ENCODE measurements around the gene NFATC1. TPM values are rescaled to one million over a fixed set of nuclear protein-coding genes. Genes with fewer than 3 reads are reported as not detected.

Gene NFATC1
- total RNA-seq, 2 experiments from 2014 or later = 73.6 to 73.8 TPM

- CTCF ChIA-PET = interaction anchor here (1.6 kb wide), 1 partner anchor 74 kb away, joined by 3 read pairs; no protein-coding TSS in a partner anchor
- POLR2A ChIA-PET = no interaction called here
Measured at GRCh38 chr18:79413426-79413825, 17.7 kb downstream of the NFATC1 start.

GRCh38 chr18:79413901-79414300 is 18.2 kb downstream of the NFATC1 start:
- ChIA-PET POLR2A (no interaction called here), CTCF (interaction anchor here (1.6 kb wide), 2 partner anchors 19 to 74 kb away, joined by 3 to 4 read pairs; no protein-coding TSS in a partner anchor)

DNA sequence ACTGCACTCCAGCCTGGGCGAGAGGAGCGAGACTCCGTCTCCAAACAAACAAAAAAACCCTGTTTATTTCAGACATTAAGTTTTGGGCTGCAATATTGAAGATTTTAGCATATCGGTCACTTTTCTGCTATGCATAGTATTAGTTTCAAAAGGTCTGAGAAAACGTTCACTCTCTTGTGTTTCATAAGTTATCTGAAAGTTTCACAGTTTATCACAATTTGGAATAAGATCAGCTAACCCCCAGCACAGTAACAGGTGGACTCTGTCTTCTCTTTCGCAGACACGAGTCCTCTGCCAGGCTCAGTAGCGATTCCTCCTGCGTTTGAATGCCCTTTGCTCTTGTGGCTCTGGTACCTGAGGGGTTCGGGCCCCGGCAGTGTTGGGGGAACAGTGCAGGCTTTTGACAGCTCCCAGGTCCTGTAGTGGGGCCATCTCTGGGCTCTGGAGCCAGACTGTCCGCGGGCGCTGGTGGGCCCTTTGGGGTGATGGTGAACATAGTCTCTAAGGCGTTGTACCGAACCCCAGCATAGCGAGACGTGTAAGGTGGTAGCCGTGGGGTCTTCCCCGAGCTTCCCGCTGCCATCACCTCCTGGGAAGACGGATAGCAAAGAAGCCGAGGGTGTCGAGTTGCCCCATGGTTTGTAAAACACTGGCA is 20.4 kb downstream of the NFATC1 start:
- ChIA-PET CTCF (no interaction called here), POLR2A (no interaction called here)

DNA sequence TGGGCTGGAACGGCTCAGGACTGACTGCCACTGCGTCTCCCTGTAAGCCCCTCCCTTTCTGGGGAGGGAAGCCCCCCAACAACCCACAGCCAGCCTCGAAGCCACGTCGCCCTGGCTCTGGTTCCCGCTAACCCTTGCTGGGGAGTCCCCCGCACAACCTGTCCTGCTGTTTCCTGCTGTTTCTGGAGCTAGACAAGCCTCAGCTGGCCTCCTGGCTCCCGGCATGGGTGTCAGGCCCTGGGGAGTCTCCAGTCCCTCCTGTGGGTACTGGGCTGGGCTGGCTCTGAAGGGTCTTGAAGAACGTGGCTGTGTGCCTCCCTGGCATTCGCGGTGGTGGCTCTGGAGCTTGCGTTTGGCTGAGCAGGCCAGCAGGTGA is 20.9 kb downstream of the NFATC1 start:
- POLR2A ChIA-PET = no interaction called here
- CTCF ChIA-PET = no interaction called here

- CTCF ChIA-PET = no interaction called here
- POLR2A ChIA-PET = no interaction called here
Measured at GRCh38 chr18:79418236-79418635, 22.5 kb downstream of the NFATC1 start.

DNA sequence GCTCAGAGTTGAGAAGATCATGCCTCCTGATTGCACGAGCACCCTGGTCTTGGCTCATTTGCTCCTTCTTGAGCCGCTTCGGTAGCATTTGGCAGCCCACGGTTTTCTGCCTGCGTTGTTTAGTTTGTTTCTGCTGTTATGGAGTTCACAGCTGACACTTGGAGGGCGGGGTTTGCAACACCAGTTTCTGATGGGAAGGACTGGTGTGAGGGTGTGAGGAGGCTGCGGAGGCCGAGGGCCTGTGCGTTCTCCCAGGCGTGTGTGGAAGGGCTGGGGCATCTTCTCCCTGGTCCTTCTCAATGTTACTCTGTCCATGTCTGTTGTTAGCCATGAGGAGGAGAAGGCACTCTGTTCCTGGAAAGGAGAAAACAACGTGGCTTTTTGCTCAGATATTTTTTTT is 22.9 kb downstream of the NFATC1 start:
- CTCF ChIA-PET = no interaction called here
- POLR2A ChIA-PET = no interaction called here

DNA sequence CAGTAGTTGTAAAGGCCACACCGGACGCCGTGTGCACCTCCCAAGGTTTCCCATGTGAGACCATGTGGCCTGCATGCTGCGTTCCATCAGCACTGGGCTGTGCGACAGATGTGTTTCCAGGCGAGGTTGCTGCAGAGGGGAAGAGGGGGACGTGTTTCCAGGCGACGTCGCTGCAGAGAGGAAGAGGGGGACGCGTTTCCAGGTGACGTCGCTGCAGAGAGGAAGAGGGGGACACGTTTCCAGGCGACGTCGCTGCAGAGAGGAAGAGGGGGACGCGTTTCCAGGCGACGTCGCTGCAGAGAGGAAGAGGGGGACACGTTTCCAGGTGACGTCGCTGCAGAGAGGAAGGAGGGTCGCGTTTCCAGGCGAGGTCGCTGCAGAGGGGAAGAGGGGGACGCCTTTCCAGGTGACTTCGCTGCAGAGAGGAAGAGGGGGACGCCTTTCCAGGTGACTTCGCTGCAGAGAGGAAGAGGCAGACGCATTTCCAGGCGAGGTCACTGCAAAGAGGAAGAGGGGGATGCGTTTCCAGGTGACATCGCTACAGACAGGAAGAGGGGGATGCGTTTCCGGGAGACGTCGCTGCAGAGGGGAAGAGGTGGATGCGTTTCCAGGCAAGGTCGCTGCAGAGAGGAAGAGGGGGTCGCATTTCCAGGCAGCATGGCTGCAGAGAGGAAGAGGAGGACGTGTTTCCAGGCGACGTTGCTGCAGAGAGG is 24.5 kb downstream of the NFATC1 start:
- POLR2A ChIA-PET = no interaction called here
- CTCF ChIA-PET = no interaction called here

DNA sequence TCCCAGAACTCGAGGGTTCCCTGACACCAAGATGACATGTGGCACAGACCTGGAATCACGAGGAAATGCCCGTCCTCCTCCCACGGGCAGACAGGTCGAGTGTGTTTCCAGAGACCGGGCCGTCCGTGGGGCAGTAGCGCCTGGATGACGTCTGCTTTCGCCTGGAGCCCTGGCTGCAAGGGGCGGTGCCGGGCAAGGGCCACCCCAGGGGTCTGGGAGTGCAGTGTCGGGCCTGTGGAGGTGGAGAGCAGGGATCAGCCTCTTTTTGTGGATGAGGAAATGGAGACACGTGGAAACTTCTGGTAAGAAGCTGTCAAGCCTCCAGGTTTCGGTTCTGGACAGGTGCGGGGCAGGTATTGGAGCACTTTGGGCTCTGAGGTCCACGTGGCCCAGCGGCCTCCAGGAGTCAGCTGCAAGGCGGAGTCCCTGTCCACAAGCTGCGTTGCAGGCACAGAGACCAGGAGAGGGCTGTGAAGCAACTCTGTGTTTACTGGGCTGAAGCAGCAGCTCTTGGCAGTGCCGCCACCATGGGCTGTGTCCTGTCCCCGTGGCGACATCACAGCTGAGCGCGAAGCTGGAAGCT is 25.6 kb downstream of the NFATC1 start:
- POLR2A ChIA-PET = interaction anchor here (2.0 kb wide), 1 partner anchor 15 kb away, joined by 8 read pairs; no protein-coding TSS in a partner anchor
- CTCF ChIA-PET = interaction anchor here (0.9 to 1.7 kb wide), 3 partner anchors 13 to 103 kb away, joined by 4 to 5 read pairs (median 4); no protein-coding TSS in a partner anchor

DNA sequence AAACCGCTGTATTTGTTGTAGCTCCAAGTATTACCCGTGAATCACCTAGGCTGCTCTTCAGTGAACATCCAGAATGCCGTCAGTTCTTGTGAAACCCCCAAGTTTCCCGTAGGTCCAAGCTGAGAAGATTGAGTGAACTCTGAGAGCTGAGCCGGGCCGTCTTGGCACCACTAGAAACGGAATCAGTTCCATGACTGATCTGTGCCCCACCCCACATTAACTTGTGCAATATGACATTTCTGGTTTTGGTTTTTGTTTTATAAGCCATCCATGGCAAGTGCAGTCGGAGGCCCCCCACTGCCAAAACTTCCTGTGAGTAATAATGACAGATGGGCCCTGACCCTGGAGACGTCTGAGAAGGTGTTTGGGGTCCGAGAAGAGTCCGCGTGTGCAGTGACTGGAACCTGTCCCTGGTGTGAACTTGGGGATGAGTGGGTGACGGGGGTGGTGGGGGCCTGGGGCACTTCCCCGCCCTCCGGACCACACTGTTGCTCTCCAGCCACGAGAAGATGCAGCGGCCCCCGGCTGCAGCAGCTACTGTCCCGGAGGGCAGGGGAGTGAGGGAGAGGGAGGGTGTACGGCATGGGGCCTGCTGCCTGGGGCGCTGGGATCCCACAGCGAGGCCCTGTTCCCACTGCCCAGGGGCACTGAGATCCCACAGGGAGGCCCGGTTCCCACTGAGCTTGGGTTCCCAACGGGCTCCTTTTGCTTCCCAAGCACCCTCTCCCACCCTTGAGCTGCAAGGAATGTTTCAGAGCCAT is 26.5 kb downstream of the NFATC1 start:
- POLR2A ChIA-PET = interaction anchor here (2.0 kb wide), 1 partner anchor 14 kb away, joined by 8 read pairs; no protein-coding TSS in a partner anchor
- CTCF ChIA-PET = interaction anchor here (0.7 to 1.7 kb wide), 5 partner anchors 12 to 102 kb away, joined by 3 to 5 read pairs (median 4); no protein-coding TSS in a partner anchor

- POLR2A ChIA-PET = interaction anchor here (2.0 kb wide), 1 partner anchor 13 kb away, joined by 8 read pairs; no protein-coding TSS in a partner anchor
- CTCF ChIA-PET = interaction anchor here (0.7 to 1.0 kb wide), 2 partner anchors 13 to 14 kb away, joined by 3 to 4 read pairs; no protein-coding TSS in a partner anchor
Measured at GRCh38 chr18:79422783-79423165, 27.0 kb downstream of the NFATC1 start.

- POLR2A ChIA-PET = interaction anchor here (2.0 kb wide), 1 partner anchor 13 kb away, joined by 8 read pairs; no protein-coding TSS in a partner anchor
- CTCF ChIA-PET = interaction anchor here (1.0 kb wide), 1 partner anchor 15 kb away, joined by 3 read pairs; no protein-coding TSS in a partner anchor
Measured at GRCh38 chr18:79423211-79424007, 27.7 kb downstream of the NFATC1 start.

DNA sequence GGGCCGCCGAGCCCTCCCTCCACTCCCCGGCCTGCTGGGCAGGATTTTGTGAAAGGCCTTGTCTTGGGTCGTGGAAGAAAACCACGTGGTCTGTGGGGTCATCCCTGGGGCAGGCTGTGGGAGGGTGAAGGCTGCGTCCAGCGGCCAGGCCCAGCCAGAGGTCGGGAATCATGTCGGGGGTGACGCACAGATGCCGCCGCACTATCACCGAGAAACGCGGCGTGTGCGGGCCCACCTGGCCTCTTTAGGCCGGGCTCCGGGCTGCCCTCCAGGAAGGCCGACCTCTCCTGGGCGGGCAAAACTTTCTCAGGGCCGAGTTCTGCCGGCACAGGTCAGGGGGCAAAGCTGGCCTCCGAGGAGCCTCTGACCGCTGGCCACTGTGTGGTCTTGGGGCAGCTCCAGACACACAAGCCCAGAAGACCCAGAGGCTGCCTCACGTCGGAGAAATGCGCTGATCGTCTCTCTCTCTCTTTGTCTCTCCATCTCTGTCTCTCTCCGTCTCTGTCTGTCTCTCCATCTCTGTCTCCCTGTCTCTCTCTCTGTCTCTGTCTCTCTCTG is 28.4 kb downstream of the NFATC1 start:
- ChIA-PET CTCF (no interaction called here), POLR2A (no interaction called here)

DNA sequence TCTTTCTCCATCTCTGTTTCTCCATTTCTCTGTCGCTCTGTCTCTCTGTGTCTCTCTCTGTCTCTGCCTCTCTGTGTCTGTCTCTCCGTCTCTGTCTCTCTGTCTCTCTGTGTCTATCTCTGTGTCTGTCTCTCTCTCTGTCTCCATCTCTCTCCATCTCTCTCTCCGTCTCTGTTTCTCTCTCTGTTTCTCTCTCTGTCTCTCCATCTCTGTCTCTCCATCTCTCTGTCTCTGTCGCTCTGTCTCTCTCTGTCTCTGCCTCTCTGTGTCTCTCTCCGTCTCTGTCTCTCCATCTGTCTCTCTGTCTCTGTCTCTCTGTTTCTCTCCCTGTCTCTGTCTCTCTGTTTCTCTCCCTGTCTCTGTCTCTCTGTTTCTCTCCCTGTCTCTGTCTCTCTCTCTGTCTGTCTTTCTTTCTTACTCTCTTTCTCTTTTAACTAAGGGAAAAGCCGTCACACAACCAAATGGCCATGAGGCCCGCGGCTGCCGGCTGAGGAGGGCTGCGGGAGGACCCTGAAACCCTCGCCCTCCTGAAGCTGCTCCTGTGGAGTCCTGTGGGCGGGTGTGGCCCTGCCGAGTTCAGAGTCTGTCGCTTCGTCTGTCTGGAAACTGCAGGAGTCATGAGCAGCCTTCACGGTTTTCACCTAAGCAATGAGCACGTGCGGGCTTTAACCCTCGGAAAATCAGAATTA is 29.3 kb downstream of the NFATC1 start:
- CTCF ChIA-PET = no interaction called here
- POLR2A ChIA-PET = no interaction called here

DNA sequence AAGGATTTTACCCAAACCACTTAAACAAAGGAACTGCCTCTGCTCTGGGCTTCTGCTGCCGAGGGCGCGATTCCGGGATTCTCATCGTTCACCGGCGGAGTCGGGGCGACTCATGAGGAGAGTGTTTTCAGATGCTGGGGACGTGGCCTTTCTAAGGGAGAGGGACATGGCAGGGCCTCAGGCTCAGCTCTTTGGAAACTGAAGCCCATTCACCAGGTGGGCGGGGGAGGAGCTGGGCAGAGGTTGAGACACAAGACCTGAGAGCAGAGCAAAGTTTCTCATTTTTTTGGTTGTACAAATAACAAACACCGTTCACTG is 29.8 kb downstream of the NFATC1 start:
- ChIA-PET POLR2A (no interaction called here), CTCF (no interaction called here)

DNA sequence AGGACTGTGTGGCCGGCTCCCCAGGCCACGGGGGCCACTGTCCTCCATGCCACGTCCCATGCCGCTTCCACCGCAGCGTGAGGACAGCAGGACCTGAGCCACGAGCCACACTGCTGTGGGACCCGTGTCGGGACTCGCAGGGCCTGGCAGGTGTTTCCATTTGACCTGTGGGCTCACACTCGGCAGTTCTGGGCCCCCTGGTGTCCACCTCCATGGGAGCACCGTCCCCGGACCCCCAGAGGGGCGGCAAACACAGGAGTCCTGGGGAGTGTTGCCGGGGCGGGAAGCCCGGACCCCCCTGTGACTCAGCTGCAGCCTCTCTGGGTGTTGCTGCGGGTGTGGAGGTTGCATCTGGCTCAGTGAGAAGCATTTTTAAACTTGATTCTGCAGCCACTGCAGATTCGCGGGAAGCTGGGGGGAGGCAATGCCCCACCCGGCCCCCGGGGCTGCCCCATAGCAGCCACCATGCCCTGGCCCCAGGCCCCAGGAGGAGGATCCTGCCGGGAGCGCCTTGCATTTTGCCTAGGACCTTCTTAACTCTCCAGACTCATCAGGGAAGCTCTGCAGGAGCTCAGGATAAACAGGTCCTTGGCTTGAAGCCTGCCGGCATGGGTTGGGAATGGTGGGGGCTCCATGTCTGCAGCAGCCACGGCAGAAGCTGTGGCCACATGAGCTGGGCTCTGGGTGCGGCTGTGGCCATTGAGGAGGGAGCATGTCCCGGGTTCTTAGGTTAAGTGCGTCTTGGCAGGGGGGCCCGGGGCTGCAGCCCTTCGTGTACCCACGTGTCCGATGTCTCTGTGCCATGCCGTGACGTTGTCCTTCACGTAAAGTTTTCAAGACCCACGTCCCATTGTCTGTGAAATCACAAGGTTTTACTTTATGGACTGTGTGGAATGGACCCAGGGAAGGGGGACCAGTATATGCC is 30.9 kb downstream of the NFATC1 start:
- ChIA-PET CTCF (no interaction called here), POLR2A (interaction anchor here (0.6 kb wide), 1 partner anchor 49 kb away, joined by 5 read pairs; no protein-coding TSS in a partner anchor)

GRCh38 chr18:79427368-79428225 is 31.9 kb downstream of the NFATC1 start:
- CTCF ChIA-PET = no interaction called here

More at GRCh38 chr18:79427368-79428225, 31.9 kb downstream of the NFATC1 start:
- POLR2A ChIA-PET = no interaction called here
